ENCODE data around the gene GALNT10.

The GALNT10 gene

DNA sequence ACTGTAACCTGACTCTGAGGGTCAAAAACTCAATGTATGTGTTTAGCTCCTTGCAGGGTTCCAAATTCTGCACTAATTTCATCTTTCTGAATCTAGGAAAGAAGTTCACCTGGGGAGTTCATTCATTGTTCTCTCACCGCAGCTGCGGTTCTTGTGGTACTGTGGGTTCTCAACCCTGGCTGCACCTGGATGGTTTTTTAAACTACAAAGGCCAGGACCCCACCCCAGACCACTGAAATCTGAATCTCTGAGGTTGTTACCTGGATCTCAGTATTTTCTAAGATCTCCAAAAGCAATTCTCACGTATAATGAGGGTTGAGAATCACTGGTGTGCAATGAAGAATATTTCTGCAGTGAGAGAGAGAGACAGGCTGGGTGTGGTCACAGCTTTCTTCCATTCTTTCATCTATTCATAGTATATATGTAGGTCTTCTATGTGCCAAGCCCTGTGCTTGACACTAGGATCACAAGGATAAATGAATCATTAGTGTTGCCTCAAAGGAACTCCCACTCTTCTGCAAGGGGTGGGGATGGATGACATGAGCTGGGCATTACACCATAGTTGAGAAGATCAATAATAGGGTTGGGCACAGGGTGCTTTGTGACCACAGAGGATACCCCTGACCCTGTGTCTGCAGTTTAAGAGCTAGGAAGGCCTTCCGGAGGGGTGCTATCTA, 109.8 kb downstream of the GALNT10 start:
- no peak for FAIRE-seq

DNA sequence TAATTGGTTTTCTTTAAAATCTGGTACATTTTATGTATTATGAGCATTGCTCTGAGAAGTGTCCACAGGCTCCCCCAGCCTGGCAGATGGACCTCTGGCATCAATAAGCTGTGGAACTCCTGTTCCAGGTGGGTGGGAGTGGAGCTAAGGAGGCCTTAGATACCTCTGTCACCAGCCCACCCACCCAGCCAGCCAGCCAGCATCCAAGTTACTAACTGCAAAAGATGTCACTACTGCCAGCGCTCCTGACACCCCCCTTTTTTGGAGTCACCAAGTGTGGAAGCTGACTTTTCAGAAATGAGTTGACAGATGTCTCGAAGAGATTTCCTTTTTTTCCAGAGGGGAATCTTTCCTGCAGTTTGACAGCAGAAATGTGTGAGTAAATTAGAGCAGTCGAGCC, 111.2 kb downstream of the GALNT10 start:
- no peak for FAIRE-seq

DNA sequence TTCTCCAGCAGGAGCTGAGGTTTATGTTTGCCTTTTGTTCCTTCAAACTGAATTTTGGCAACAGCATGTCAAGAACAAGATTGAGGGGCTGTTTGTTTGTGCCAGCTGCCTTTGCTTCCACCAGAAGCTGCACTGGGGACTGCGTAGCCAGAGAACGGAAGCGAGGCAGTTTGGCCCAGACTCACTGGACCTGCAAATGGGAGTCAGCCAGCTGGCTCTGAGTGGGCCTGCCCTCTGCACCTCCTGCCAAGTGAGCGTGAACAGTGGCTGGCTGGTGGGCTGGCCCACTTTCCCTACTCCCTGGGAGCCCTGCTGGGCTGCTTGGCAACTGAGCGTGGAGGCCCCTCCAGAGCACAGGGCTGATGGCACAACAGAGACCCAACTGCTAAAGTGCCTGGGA, 111.6 kb downstream of the GALNT10 start:
- no peak for FAIRE-seq

DNA sequence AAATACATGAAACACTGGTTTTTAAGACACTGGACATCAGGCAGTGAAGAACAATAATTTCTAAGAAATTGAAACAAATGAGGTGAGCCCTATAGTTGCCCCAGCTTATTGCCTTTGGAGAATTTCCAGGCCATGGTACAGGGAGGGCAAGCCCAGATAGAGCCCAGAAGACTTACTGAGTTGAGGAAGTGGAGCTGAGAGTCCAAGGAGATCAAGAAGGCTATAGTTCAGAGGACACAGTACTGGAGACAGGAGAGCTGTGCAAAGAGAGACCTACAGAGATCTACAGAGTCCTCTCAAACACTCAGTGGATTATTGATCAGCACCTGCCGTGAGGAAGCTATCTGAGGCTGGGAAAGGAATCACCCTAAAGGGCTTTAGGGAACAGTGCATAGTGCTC, 112.6 kb downstream of the GALNT10 start:
- FAIRE-seq, result no peak

DNA sequence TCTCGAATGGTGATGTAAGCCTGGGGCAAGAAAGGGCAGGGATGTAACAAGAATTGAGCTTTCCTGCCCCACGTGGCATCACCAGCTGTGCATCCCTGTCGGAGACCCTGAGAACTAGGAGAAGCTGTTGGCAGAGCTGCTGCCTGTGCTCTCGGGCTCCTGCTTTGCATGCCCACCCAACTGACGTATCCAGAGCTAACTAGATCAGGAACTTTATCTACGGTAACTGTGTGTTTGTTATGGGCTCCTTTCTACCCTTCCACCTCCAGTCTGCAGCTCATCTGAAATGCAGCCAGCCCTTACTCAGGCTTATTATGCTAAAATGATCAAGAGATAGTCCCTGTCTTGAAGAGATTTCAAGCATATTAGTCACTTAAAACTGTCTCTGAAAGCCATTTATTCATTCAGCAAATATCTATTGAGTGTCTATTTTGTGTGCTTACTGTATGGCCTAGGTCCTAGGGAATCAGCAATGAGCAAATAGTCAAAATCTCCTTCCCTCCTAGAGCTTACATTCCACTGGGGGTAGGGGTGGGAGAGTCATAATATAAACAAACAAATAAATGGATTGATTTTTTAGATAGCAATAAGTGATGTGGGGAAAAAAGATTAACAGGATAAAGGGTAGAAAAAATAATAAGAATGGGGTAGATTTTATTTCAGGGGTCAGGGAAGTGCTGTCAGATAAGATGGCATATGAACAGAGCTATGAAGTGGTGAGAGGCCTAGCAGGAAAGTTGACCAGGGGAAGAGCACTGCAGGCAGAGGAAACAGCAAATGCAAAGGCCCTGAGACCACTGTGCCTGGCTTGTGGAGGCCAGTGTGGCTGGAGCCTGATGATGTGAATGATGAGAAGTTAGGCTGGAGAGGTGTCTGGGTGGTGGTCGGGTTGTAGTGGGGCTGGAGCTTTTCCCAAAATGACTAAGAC, 118.2 kb downstream of the GALNT10 start:
- FAIRE-seq, result no peak

DNA sequence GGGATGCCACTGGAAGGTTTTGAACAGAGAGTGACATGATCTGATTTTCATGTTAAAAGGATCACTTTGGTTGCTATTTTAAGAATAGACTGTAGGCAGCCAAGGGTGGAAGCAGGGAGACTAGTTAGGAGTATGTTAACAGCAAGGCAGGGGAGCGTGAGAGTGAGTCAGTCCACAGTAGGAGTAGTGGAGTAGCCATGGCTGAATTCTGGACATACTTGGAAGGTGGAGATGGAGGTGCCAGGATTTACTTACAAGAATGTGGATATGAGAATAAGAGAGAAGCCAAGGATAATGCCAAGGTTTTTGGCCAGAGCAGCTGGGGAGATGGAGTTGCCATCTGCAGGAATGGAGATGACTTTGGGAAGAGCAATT, 118.8 kb downstream of the GALNT10 start:
- FAIRE-seq, result no peak

DNA sequence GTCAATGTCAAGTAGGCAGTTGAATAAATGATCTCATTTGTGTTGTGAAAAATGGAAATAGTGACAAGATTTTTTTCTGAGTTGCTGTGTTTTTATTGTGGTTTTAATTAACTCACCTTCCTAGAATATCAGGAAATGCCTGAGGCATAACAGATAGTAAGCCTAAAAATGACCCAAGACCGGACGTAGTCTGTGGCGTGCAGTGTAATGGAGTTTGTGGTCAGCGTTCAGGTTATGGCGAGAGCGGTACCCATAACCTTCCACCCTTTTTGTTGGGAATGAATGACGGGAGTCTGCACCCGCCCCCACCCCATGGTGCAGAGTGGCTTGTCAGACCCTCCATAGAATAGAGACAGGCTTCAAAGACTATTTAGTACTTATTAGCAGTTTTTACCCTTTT, 119.3 kb downstream of the GALNT10 start:
- FAIRE-seq, result no peak

DNA sequence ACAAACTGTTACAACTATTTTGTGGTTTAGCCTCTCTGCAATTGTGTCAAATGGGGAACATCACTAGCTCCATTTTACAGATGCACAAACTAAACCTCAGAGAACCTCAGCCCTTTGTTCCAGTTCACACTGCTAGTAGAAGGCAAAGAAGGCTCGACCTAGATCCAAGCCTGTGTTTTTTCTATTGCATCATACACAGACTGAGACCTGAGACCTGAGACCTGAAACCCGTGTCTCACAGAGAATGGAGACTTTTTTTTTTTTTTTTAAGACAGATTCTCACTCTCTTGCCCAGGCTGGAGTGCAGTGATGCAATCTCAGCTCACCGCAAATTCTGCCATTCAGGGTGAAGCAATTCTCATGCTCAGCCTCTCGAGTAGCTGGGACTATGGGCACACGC, 120.8 kb downstream of the GALNT10 start:
- FAIRE-seq, result no peak

DNA sequence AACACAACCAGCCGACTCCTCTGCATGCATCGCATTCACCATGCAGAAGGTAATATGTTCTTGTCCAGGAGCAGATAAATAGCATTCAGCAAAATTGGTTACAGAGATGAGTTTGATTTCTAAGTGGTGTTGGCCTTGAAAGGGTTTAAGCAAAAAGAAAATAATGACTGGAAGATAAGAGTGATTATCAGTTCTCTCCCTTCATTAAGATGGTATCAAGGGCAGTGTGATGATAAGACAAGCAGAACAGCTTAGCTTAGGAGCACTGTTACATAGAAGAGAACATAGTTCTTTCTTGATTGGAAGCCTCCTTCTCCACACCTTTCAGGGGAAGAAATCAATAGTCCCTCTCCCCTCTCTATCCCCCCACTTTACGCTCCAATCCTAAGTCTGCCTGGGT, 121.5 kb downstream of the GALNT10 start:
- no peak for FAIRE-seq

DNA sequence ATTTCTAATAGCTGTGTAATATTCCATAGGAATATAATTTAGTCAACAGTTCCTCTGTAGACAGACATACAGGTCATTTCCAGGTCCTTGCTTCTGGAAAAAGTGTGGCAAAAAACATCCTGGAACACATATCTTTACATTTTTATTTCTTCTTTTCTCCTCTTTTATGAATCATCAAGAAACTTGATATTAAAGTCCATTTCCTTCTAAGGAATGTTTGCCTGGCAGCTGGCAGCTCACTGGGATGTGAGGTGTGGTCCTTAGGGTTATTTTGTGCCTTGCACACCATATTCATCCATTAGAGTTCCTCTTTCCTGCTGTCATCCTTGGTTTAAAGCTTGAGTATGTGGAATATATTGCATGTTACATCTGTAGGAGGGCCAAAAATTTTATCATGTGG, 122.0 kb downstream of the GALNT10 start:
- no peak for FAIRE-seq

DNA sequence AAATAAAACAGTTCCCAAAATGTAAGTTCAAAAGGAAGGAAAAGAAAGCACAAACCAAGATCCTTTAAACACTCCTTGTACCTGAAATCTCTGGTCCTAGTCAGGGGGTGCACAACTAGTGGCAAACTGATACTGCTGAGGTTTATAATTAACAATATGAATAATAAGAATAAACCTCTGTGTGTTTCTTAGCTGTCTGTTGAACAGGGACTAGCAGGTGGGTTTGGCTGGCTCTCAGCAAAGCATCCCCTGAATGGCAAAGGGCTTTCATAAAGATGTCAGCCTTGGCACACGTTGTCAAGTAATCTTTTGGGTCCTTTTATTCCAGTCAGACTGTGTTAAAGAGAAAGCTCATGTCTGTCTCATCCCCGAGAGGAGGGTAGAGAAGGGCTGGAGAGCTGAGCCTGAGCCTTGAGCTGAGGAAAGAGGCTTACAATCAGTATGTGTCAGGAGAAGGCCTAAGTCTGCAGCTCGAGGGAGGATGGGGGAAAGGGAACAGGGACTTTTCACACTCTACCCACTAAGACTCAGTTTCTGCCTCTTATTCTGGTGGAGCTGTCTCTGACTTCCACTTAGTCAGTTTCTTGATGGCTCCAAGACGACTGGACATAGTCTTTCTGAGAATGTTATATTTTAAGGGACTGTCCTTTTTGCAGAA, 123.0 kb downstream of the GALNT10 start:
- FAIRE-seq, result no peak

DNA sequence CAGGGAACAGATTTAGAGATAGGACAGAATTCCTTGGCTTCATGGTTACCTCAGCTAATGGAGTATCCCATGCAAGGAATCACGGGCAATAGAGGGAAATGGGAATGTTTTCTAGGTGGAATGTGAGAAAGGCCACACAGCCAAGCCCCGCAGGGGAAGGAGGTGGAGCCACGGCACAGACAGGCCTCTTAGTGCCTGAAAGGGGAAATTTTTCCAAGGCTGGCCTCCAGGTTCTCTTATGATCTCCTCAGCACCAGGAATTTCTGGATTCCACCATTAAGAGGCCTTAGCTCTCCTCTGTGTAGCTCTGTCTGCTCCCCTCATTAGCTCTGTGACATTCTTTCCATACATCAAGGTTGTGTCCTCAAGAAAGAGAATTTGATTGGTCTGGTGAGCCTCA, 124.7 kb downstream of the GALNT10 start:
- FAIRE-seq, result no peak

DNA sequence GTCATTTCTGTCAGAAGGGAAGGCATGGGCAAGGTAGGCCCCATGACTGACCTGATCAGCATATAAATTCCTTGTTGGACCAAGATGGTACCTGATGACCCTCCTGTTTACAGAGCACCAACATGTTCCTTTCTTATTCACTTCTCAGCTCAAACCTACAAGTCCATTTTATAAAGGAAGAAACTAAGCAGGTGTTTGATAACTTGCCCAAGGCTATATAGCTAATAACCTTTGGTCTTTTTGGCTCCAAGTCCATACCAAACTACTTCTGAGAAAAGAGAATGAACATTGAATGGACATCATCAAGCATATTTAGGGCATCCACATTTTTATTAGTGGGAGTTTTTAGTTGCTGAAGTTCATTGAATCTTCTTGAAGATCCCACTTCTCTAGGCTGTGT, 125.2 kb downstream of the GALNT10 start:
- FAIRE-seq, result no peak

DNA sequence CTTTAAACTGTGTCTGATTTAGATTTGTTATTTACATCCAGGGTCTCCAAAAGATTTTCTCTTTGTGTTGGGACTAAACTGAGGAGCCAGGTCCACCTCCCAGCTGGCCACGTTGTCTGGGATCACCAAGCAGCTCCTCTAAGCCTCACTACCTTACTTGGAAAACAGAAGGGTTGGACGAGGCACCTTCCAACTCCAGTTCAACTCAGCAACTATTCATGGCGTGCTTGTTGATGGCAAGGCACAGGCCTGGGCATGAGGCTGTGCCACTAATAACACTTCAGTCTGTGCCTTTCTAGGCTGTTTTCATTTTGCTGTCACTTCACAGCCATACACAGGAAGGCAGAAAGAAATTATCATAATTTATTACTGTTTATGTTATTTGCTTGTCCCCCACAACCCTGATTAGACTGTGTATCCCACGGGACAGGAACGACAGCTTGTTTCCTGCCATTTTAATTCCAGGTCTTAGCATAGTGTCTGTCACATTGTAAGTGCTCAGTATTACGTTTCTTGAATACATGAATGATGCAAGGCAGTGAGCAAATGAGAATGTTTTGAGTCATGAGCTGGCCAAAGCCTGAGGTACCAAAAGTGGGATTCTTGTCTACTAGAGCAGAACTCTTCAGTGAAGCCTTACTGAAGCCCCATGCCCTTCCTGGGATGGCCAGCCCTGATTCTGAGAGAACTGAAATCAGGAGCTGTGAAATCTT, 125.8 kb downstream of the GALNT10 start:
- FAIRE-seq, result no peak

DNA sequence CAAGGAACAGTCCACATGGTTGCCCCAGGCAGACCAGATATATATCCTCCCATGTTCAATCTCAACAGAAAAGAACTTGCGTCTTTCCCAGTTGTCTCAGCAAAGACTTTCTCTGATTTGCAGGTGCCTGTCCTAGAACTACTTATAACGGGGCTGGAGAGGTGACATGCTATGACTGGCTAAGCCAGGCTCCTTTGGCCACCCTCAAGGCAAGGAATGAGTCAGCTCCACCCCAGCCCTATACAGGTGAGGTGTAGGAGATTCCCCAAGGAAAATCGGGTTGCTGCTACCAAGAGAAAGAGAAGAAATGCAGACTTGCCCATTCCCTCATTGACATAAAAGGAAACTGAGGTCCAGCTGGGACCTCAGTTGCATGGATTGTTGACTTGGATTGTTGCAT, 127.4 kb downstream of the GALNT10 start:
- no peak for FAIRE-seq

DNA sequence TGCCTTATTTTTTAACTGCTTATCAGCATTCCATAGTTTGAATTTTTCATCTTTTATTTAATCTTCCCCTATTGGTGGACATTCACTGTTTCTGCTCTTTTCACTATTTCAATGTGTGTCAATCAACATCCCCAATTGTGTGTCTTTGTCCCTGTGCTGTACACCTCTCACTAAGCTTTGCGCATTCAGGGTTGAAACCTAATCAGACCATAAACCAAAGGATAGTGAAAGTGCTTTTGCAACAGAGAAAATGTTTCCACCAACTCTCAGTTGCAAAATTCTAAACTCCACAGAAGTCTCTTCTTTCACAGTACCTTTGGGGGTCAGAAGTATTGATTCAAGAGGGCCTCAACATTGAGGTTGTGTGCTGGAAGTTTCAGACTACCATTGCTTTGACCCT, 128.2 kb downstream of the GALNT10 start:
- FAIRE-seq, result no peak

DNA sequence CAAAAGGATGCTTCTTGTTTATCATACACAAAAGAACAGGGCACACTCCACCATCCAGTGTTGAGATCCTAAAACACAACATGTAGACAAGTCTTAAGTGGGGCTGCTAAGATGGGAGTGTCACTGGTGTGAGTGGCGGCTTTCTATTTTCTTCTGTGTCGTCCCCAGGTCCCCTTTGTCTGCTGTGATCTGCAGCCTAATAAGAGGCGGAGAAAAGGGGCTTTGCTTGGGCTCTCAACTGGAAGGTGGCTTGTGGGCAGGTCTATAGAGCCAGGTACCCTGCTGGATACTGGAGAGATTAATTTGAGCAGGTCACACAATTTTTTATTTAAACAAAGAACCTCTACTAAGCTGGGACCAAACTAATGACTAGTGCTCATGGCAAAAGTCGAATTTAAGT, 129.2 kb downstream of the GALNT10 start:
- FAIRE-seq, result no peak

DNA sequence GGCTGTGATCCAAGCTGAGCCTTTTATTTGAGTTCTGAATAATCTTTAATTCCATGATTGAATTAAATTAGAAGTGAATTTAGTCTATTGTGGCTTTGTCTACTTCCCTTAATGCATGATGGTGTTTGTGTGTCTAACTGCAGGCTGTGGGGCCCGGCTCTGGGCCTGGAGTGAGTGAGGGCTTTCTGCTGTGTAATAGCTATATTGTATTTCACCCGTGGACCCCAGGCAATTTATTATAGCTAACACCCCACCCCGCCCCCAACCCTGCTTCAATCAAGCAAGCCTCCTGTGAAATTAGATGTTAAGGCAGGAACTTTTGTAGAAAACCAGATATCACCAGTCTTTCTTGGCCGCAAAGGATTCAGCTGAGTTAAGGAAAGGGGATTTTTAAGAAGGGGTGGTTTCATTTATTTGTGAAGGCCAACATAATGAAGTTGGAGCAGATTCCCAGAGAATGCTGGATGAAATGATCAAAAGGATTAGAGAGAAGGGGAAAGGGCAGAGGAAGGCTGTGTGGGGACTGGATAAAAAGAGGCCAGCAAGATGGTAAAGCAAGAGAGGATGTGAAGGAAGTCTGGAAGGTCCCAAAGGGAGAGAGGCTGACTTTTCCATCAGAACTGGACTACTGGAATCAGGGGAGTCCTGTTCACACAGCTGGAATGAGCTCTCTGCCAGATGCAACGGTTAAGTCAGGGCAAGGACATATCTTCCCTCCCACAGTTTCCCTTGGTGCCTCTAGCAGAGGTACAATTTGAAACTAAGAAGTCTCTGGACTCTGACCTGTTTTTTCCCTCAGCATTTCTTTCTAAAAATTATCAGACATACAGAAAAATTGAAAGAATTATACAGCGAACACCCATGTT, 129.9 kb downstream of the GALNT10 start:
- no peak for FAIRE-seq

DNA sequence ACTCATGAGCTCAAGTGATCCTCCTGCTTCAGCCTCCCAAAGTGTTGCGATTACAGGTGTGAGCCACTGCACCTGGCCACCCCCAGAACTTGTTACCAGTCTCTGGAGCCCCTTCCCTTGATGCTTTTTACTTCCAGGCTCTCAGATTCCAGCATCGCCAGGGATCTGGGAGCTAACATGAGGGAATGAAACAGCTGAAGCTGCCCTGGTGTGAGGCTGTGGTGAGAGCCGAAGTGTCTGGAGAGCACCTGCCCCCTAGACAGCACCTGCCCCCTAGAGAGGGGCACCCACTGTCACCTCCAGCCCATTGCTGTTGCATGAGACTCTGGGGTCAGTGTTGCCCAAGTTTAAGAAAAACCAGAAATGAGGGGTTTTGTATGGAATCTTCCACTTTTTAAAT, 131.0 kb downstream of the GALNT10 start:
- FAIRE-seq, result no peak

DNA sequence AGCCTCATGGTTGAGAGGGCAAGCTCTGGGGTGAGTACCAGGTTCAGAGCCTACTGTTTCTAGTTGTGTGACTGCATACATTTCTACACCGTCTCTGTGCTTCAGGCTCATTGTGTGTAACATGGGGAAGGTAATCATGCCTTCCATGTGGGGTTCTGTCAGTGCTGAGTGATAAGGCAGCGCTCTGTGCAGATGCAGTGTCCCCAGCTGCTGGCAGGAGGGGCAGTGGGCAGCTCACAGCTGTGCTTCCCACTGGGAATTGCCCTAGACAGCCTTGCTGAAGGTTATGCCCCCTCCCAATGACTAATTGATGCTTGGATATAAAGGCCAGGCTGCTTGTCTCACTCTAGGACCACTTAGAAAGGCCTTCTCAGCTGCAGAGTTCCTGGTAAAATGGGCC, 133.5 kb downstream of the GALNT10 start:
- no peak for FAIRE-seq

DNA sequence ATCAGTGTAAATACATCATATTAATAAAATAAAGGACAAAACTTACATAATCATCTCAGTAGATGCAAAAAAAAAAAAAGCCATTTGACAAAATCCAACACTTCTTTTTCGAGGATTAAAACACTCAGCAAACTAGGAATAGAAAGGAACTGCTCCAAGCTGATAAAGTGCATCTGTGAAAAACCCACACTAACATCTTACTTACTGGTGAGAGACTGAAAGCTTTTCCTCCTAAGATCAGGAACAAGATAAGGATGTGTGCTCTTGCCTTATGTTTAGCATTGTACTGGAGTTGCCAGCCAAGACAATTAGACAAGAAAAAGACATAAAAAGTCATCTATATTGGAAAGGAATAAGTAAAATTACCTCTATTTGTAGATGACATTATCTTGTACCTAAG, 135.0 kb downstream of the GALNT10 start:
- FAIRE-seq, result no peak

DNA sequence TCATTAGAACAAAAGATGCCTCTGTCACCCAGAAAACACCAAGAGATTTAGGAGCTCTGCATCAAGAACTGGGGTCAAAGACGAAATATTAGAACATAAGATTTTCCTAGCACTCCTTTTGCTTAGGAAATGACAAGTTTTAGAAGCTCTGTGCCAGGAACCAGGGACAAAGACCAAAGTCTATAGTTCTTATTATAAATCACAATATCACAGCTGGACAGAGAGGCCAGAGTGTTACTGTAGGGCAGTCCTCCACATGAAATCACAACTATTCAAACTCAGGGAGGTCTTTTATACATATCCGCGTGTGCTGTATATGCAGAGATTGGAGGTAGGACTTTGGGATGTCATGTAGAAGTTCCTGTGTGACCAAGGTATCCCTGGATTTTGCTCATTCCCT, 138.5 kb downstream of the GALNT10 start:
- no peak for FAIRE-seq

Measured in A204.1 (cell line).